Neuronal stem cell (in vitro differentiated cells): ENCODE data around the gene COCH.
A peak's percentile ranks its signal among the peaks of the same experiment; 100 is the strongest.
"Not testable (repeated sequence)": the region's sequence is repeated elsewhere in the genome, so short reads cannot be mapped to it uniquely, and the experiment has no call there.

ENCODE experiments used
- DNase-seq: peaks from one replicate; pipeline ENCODE4 v3.0.0-alpha.2; 2013; ENCODE audit warnings: low spot score
- H2AFZ ChIP-seq: one replicate; pipeline ENCODE4 v1.6.1; 2013; ENCODE audit warnings: mild to moderate bottlenecking, low read length, inconsistent platforms
- H2AK5ac ChIP-seq: 2 replicates; pipeline ENCODE4 v1.6.1; 2013; ENCODE audit warnings: low read depth, mild to moderate bottlenecking, inconsistent platforms, low read length, moderate library complexity, mixed read lengths
- H2BK120ac ChIP-seq: 2 replicates; pipeline ENCODE4 v1.6.1; 2013; ENCODE audit warnings: low read depth, mild to moderate bottlenecking, inconsistent platforms, low read length, moderate library complexity, mixed read lengths
- H2BK12ac ChIP-seq: one replicate; pipeline ENCODE4 v1.6.1; 2013; ENCODE audit warnings: low read length, inconsistent platforms
- H2BK15ac ChIP-seq: 2 replicates; pipeline ENCODE4 v1.6.1; 2013; ENCODE audit warnings: mild to moderate bottlenecking, low read length, inconsistent platforms, mixed read lengths
- H2BK5ac ChIP-seq: one replicate; pipeline ENCODE4 v1.6.1; 2013; ENCODE audit warnings: inconsistent platforms, mild to moderate bottlenecking, low read length, moderate library complexity
- H3K14ac ChIP-seq: one replicate; pipeline ENCODE4 v1.6.1; 2013; ENCODE audit warnings: low read length, inconsistent platforms
- H3K18ac ChIP-seq: 2 replicates; pipeline ENCODE4 v1.6.1; 2013; ENCODE audit warnings: low read length, inconsistent platforms
- H3K23ac ChIP-seq: 2 replicates; pipeline ENCODE4 v1.6.1; 2013; ENCODE audit warnings: low read depth, mild to moderate bottlenecking, mixed read lengths, low read length, inconsistent platforms; ENCODE audit not compliant: poor library complexity
- H3K27ac ChIP-seq: replicated peaks from 3 replicates; pipeline ENCODE4 v1.5.1; 2013; ENCODE audit warnings: low read length, inconsistent platforms
- H3K27me3 ChIP-seq, 3 experiments: 2 replicates each; pipeline ENCODE4 v1.6.1; 2013; ENCODE audit warnings: low read length in 3 of 3, mild to moderate bottlenecking in 2 of 3, inconsistent platforms in 1 of 3, low read depth in 1 of 3, mixed read lengths in 1 of 3, moderate library complexity in 1 of 3; ENCODE audit not compliant: control insufficient read depth in 3 of 3, insufficient read depth in 3 of 3
- H3K36me3 ChIP-seq, 2 donors: replicated peaks in 1 of 2; 2 replicates each; pipeline ENCODE4 v1.6.1; 2013; ENCODE audit warnings: low read length in 2 of 2; ENCODE audit not compliant: control insufficient read depth in 2 of 2, insufficient read depth in 2 of 2
- H3K4ac ChIP-seq: 2 replicates; pipeline ENCODE4 v1.6.1; 2013; ENCODE audit warnings: inconsistent platforms, mild to moderate bottlenecking, low read length, moderate library complexity
- H3K4me1 ChIP-seq, 2 donors: 1 replicate in 1 of 2; 2 replicates in 1 of 2; pipeline ENCODE4 v1.6.1; 2013; ENCODE audit warnings: low read length in 2 of 2, low read depth in 1 of 2; ENCODE audit not compliant: control insufficient read depth in 2 of 2, insufficient read depth in 1 of 2
- H3K4me2 ChIP-seq: one replicate; pipeline ENCODE4 v1.6.1; 2013; ENCODE audit warnings: mild to moderate bottlenecking, low read length, inconsistent platforms; ENCODE audit not compliant: insufficient read depth, poor library complexity, severe bottlenecking
- H3K4me3 ChIP-seq, 2 donors: 2 replicates each; pipeline ENCODE4 v1.5.1; 2013; ENCODE audit warnings: low read length in 2 of 2, mild to moderate bottlenecking in 2 of 2, inconsistent platforms in 1 of 2, moderate library complexity in 1 of 2
- H3K79me1 ChIP-seq: one replicate; pipeline ENCODE4 v1.6.1; 2013; ENCODE audit warnings: low read depth, mild to moderate bottlenecking, inconsistent platforms, low read length, moderate library complexity
- H3K9ac ChIP-seq: one replicate; pipeline ENCODE4 v1.6.1; 2013; ENCODE audit warnings: mild to moderate bottlenecking, low read depth, low read length, inconsistent platforms; ENCODE audit not compliant: poor library complexity
- H3K9me3 ChIP-seq, 2 donors: replicated peaks in 1 of 2; 2 replicates each; pipeline versions ENCODE3 to v1.6.1; 2013; ENCODE audit warnings: low read length in 2 of 2, mild to moderate bottlenecking in 2 of 2, inconsistent platforms in 1 of 2, low read depth in 1 of 2, mixed read lengths in 1 of 2, moderate library complexity in 1 of 2; ENCODE audit not compliant: control insufficient read depth in 2 of 2, insufficient read depth in 1 of 2
- H4K8ac ChIP-seq: one replicate; pipeline ENCODE4 v1.6.1; 2013; ENCODE audit warnings: low read depth, mild to moderate bottlenecking, inconsistent platforms, low read length, moderate library complexity
- H4K91ac ChIP-seq: one replicate; pipeline ENCODE4 v1.6.1; 2013; ENCODE audit warnings: low read length, low read depth, mild to moderate bottlenecking, inconsistent platforms; ENCODE audit not compliant: poor library complexity
- whole genome bisulfite sequencing, 2 donors: extraction: QIAGEN DNeasy Blood & Tissue Kit; methylation state at CpG; one replicate each; pipeline ENCODE4 v1.1.7; 2013; ENCODE audit warnings: missing lambda C conversion rate in 2 of 2, mixed read lengths in 1 of 2; ENCODE audit not compliant: insufficient read length in 2 of 2, insufficient replicate concordance in 1 of 2; ENCODE audit errors: extremely low coverage in 2 of 2; 5-methylcytosine and 5-hydroxymethylcytosine counted together

Gene COCH

GRCh38 chr14:30896435-30896834 lies 22.1 kb downstream of the COCH start:
- Histone ChIP-seq H3K9me3 (no peaks in the 10 kb centered on the region), H3K4ac (no peak overlapping the region), H3K14ac (no peak overlapping the region), H3K27me3 (no peaks in the 10 kb centered on the region), H2BK120ac (no peak overlapping the region), H3K18ac (no peak overlapping the region), H4K91ac (no peak overlapping the region), H3K36me3 (peaks cover 7 to 85% of the 10 kb centered on the region in 2 donors), H2AFZ (no peak overlapping the region), H2BK5ac (no peak overlapping the region), H3K9ac (no peak overlapping the region), H4K8ac (no peak overlapping the region), H3K4me2 (no peak overlapping the region), H2AK5ac (no peak overlapping the region), H3K27ac (no peak overlapping the region), H3K4me3 (no peak overlapping the region), H3K79me1 (peaks cover 1% of the 10 kb centered on the region), H2BK15ac (no peak overlapping the region), H3K23ac (no peak overlapping the region), H3K4me1 (peaks cover 0 to 1% of the 10 kb centered on the region in 2 donors), H2BK12ac (no peak overlapping the region)
- DNase-seq, result no peak

GRCh38 chr14:30897121-30897520 lies 22.8 kb downstream of the COCH start:
- H3K27me3 ChIP-seq, H3K79me1 ChIP-seq, H3K9me3 ChIP-seq, H2BK120ac ChIP-seq, H2AFZ ChIP-seq, H4K91ac ChIP-seq, H3K4me1 ChIP-seq, H2AK5ac ChIP-seq, H3K23ac ChIP-seq, H3K9ac ChIP-seq, H2BK15ac ChIP-seq, H2BK5ac ChIP-seq, H3K4ac ChIP-seq, DNase-seq, H3K4me2 ChIP-seq, H4K8ac ChIP-seq, H3K14ac ChIP-seq, H2BK12ac ChIP-seq, H3K18ac ChIP-seq, H3K27ac ChIP-seq, H3K4me3 ChIP-seq: not testable (repeated sequence)
- H3K36me3 ChIP-seq, result peaks cover 7 to 88% of the 10 kb centered on the region in 2 donors
- WGBS, 2 donors, result no CpG with 5 or more reads among the region's 3 CpGs

- no peak overlapping the region for H3K27ac ChIP-seq
- H3K4me3 ChIP-seq, result no peak overlapping the region
- no peak overlapping the region for H3K4ac ChIP-seq
- H2BK12ac ChIP-seq, result no peak overlapping the region
- no peak overlapping the region for H2AFZ ChIP-seq
- no peak overlapping the region for H3K4me2 ChIP-seq
- H3K4me1 ChIP-seq, result no peaks in the 10 kb centered on the region
- no peak for DNase-seq
- H3K23ac ChIP-seq, result no peak overlapping the region
- no peak overlapping the region for H2BK120ac ChIP-seq
- no peak overlapping the region for H2BK5ac ChIP-seq
- peaks cover 5 to 88% of the 10 kb centered on the region in 2 donors for H3K36me3 ChIP-seq
- no peaks in the 10 kb centered on the region for H3K9me3 ChIP-seq
- no peaks in the 10 kb centered on the region for H3K27me3 ChIP-seq
- H2BK15ac ChIP-seq, result no peak overlapping the region
- H4K91ac ChIP-seq, result no peak overlapping the region
- WGBS, 2 donors, result no CpG with 5 or more reads among the region's 2 CpGs
- H2AK5ac ChIP-seq, result no peak overlapping the region
- H3K9ac ChIP-seq, result no peak overlapping the region
- H3K18ac ChIP-seq, result no peak overlapping the region
- peaks cover 1% of the 10 kb centered on the region for H3K79me1 ChIP-seq
- no peak overlapping the region for H3K14ac ChIP-seq
- no peak overlapping the region for H4K8ac ChIP-seq
Observed at GRCh38 chr14:30903285-30904124, 29.1 kb downstream of the COCH start.

GRCh38 chr14:30906752-30907658 lies 32.6 kb downstream of the COCH start:
- H2AFZ ChIP-seq, result no peak overlapping the region
- H2BK5ac ChIP-seq, result no peak overlapping the region
- no peak overlapping the region for H3K9ac ChIP-seq
- no peak overlapping the region for H2AK5ac ChIP-seq
- no peak overlapping the region for H4K91ac ChIP-seq
- H3K4me1 ChIP-seq, result no peaks in the 10 kb centered on the region
- H3K79me1 ChIP-seq, result no peaks in the 10 kb centered on the region
- H3K18ac ChIP-seq, result no peak overlapping the region
- no peak overlapping the region for H2BK12ac ChIP-seq
- H3K4ac ChIP-seq, result no peak overlapping the region
- peaks cover 9 to 89% of the 10 kb centered on the region in 2 donors for H3K36me3 ChIP-seq
- no peaks in the 10 kb centered on the region for H3K9me3 ChIP-seq
- no peak overlapping the region for H4K8ac ChIP-seq
- no peaks in the 10 kb centered on the region for H3K27me3 ChIP-seq
- DNase-seq, result peak; percentile 1
- no peak overlapping the region for H2BK120ac ChIP-seq
- H3K4me3 ChIP-seq, result no peak overlapping the region
- no peak overlapping the region for H3K14ac ChIP-seq
- H2BK15ac ChIP-seq, result no peak overlapping the region
- H3K4me2 ChIP-seq, result no peak overlapping the region
- H3K27ac ChIP-seq, result no peak overlapping the region
- no peak overlapping the region for H3K23ac ChIP-seq
